H1 (cell line): Measurements from ENCODE around the gene IL17RA. TPM values are rescaled to one million over a fixed set of nuclear protein-coding genes. Genes with fewer than 3 reads are reported as not detected.

ENCODE experiments used
- CTCF ChIA-PET: fragments of 300-600 bp; sonication (Branson Sonifier 250); formaldehyde crosslinking; loops from one replicate; lab custom pipeline; 2021; ENCODE audit not compliant: partially characterized antibody; lab: Charles Lee
- POLR2A ChIA-PET: fragments of 300-600 bp; sonication (Branson Sonifier 250); formaldehyde crosslinking; loops from one replicate; lab custom pipeline; 2021; ENCODE audit warnings: inconsistent platforms; ENCODE audit not compliant: partially characterized antibody; lab: Charles Lee
- DNase-seq, 2 experiments: peaks; one replicate each; pipeline versions ENCODE4 v3.0.0 to v3.0.0-alpha.2; 2010 to 2022; ENCODE audit warnings: low spot score in 2 of 2, low read depth in 1 of 2, mixed read lengths in 1 of 2
- FAIRE-seq: peaks from 2 replicates; lab custom pipeline; 2011; peaks lifted over from hg19 to GRCh38; lab: Jason Lieb, UNC
- H2AFZ ChIP-seq: 2 replicates; pipeline ENCODE4 v1.8.1; 2012; ENCODE audit warnings: low read length, inconsistent platforms
- H2AK5ac ChIP-seq: 2 replicates; pipeline ENCODE4 v1.6.1; 2013; ENCODE audit warnings: low read depth, low read length
- H2BK120ac ChIP-seq: replicated peaks from 2 replicates; pipeline ENCODE3; 2013; ENCODE audit warnings: low read depth, low read length, inconsistent platforms
- H2BK12ac ChIP-seq: 2 replicates; pipeline ENCODE4 v1.6.1; 2013; ENCODE audit warnings: low read depth, low read length
- H2BK15ac ChIP-seq: 2 replicates; pipeline ENCODE4 v1.6.1; 2013; ENCODE audit warnings: low read length
- H2BK20ac ChIP-seq: 2 replicates; pipeline ENCODE4 v1.6.1; 2013; ENCODE audit warnings: low read length
- H2BK5ac ChIP-seq: 2 replicates; pipeline ENCODE4 v1.6.1; 2013; ENCODE audit warnings: low read depth, low read length
- H3K14ac ChIP-seq: 2 replicates; pipeline ENCODE4 v1.6.1; 2013; ENCODE audit warnings: inconsistent platforms; ENCODE audit not compliant: insufficient read length
- H3K18ac ChIP-seq: 2 replicates; pipeline ENCODE4 v1.6.1; 2013; ENCODE audit warnings: low read length; ENCODE audit errors: extremely low read depth
- H3K23ac ChIP-seq: 2 replicates; pipeline ENCODE4 v1.6.1; 2013; ENCODE audit warnings: inconsistent platforms; ENCODE audit not compliant: insufficient read length
- H3K23me2 ChIP-seq: 2 replicates; pipeline ENCODE4 v1.6.1; 2013; ENCODE audit warnings: low read depth, low read length
- H3K27ac ChIP-seq: 2 replicates; pipeline ENCODE4 v1.6.1; 2011; ENCODE audit warnings: low read depth, low read length, inconsistent platforms
- H3K27me3 ChIP-seq, 4 experiments: replicated peaks in 1 of 4; 1 replicate in 1 of 4; 2 replicates in 3 of 4; pipeline versions ENCODE4 v1.6.1 to v1.8.1; 2011 to 2013; ENCODE audit warnings: low read length in 3 of 4, mild to moderate bottlenecking in 3 of 4, inconsistent platforms in 2 of 4, mixed read lengths in 2 of 4, moderate library complexity in 1 of 4; ENCODE audit not compliant: control insufficient read depth in 3 of 4, insufficient read depth in 3 of 4; ENCODE audit errors: extremely low read depth in 1 of 4
- H3K36me3 ChIP-seq, 4 experiments: 2 replicates each; pipeline versions ENCODE4 v1.6.1 to v1.8.1; 2011 to 2013; ENCODE audit warnings: mild to moderate bottlenecking in 4 of 4, low read length in 3 of 4, moderate library complexity in 2 of 4, control low read depth in 1 of 4, inconsistent platforms in 1 of 4; ENCODE audit not compliant: insufficient read depth in 4 of 4, control insufficient read depth in 2 of 4
- H3K4ac ChIP-seq: replicated peaks from 2 replicates; pipeline ENCODE3; 2013; ENCODE audit warnings: low read length, low read depth, mixed read lengths, inconsistent platforms; ENCODE audit not compliant: insufficient read length
- H3K4me1 ChIP-seq, 4 experiments: replicated peaks in 1 of 4; 1 replicate in 1 of 4; 2 replicates in 3 of 4; pipeline versions ENCODE4 v1.6.1 to v1.8.1; 2011 to 2013; ENCODE audit warnings: low read length in 3 of 4, inconsistent platforms in 2 of 4, mixed read lengths in 1 of 4; ENCODE audit not compliant: insufficient read depth in 4 of 4, control insufficient read depth in 3 of 4
- H3K4me2 ChIP-seq, 2 experiments: 2 replicates each; pipeline versions ENCODE4 v1.6.1 to v1.8.1; 2011 to 2013; ENCODE audit warnings: low read depth in 2 of 2, low read length in 2 of 2, control low read depth in 1 of 2, inconsistent platforms in 1 of 2, mild to moderate bottlenecking in 1 of 2; ENCODE audit not compliant: insufficient read depth in 1 of 2
- H3K4me3 ChIP-seq, 4 experiments: fragments of 200-600, 300-600 bp in 1 of 4; sonication (generic), shearing (Covaris generic), sonication (Bioruptor Twin) in 1 of 4; 2 replicates each; pipeline versions ENCODE4 v1.5.1 to v1.8.1; 2011 to 2016; ENCODE audit warnings: low read length in 4 of 4, low read depth in 3 of 4, control low read depth in 2 of 4, inconsistent platforms in 2 of 4, mild to moderate bottlenecking in 2 of 4, mixed read lengths in 1 of 4, moderate library complexity in 1 of 4; ENCODE audit not compliant: insufficient read depth in 2 of 4; ENCODE audit errors: extremely low read depth in 1 of 4
- H3K56ac ChIP-seq: replicated peaks from 2 replicates; pipeline ENCODE3; 2013; ENCODE audit warnings: low read depth, mild to moderate bottlenecking, mixed read lengths, low read length, inconsistent platforms; ENCODE audit not compliant: insufficient read length
- H3K79me1 ChIP-seq: 2 replicates; pipeline ENCODE4 v1.6.1; 2013; ENCODE audit warnings: low read depth, low read length, control low read depth
- H3K79me2 ChIP-seq, 2 experiments: 2 replicates each; pipeline versions ENCODE4 v1.6.1 to v1.8.1; 2012 to 2013; ENCODE audit warnings: low read length in 2 of 2, mild to moderate bottlenecking in 2 of 2, inconsistent platforms in 1 of 2; ENCODE audit not compliant: insufficient read depth in 2 of 2, control insufficient read depth in 1 of 2
- H3K9ac ChIP-seq, 4 experiments: replicated peaks in 1 of 4; 1 replicate in 1 of 4; 2 replicates in 3 of 4; pipeline versions ENCODE4 v1.6.1 to v1.8.1; 2011 to 2013; ENCODE audit warnings: low read depth in 3 of 4, low read length in 3 of 4, control low read depth in 2 of 4, mild to moderate bottlenecking in 2 of 4, moderate library complexity in 2 of 4, inconsistent platforms in 1 of 4; ENCODE audit errors: extremely low read depth in 1 of 4
- H3K9me3 ChIP-seq, 2 experiments: 2 replicates each; pipeline versions ENCODE4 v1.6.1 to v1.8.1; 2012 to 2013; ENCODE audit warnings: mild to moderate bottlenecking in 2 of 2, moderate library complexity in 2 of 2, control low read depth in 1 of 2, inconsistent platforms in 1 of 2, low read depth in 1 of 2, low read length in 1 of 2, mixed read lengths in 1 of 2; ENCODE audit not compliant: insufficient read depth in 2 of 2
- H4K20me1 ChIP-seq, 2 experiments: replicated peaks in 1 of 2; 2 replicates each; pipeline versions ENCODE3 to v1.8.1; 2011 to 2013; ENCODE audit warnings: inconsistent platforms in 2 of 2, low read length in 2 of 2, mild to moderate bottlenecking in 1 of 2; ENCODE audit not compliant: insufficient read depth in 2 of 2, control insufficient read depth in 1 of 2
- H4K5ac ChIP-seq: 2 replicates; pipeline ENCODE4 v1.6.1; 2013; ENCODE audit warnings: low read length, low read depth, mixed read lengths, inconsistent platforms; ENCODE audit not compliant: insufficient read length
- H4K8ac ChIP-seq: 2 replicates; pipeline ENCODE4 v1.8.0; 2013; ENCODE audit warnings: mild to moderate bottlenecking, moderate library complexity, low read length, inconsistent platforms; ENCODE audit not compliant: insufficient read depth; ENCODE audit errors: extremely low read depth
- H4K91ac ChIP-seq: replicated peaks from 2 replicates; pipeline ENCODE3; 2013; ENCODE audit warnings: low read length, mixed read lengths, inconsistent platforms; ENCODE audit not compliant: insufficient read length
- ATF2 ChIP-seq: IDR thresholded peaks from 2 replicates; pipeline ENCODE4 v1.6.1; 2012; ENCODE audit warnings: low read length, inconsistent platforms
- CBX5 ChIP-seq: fragments of 300-800, 300-1000 bp; sonication (generic); IDR thresholded peaks from 2 replicates; pipeline ENCODE4 v1.7.1; 2016; ENCODE audit warnings: antibody characterized with exemption, low read length, low read depth
- EGR1 ChIP-seq: IDR thresholded peaks from 2 replicates; pipeline ENCODE4 v1.6.1; 2011; ENCODE audit warnings: low read depth, low read length, borderline replicate concordance
- GABPA ChIP-seq: IDR thresholded peaks from 2 replicates; pipeline ENCODE4 v1.6.1; 2011; ENCODE audit warnings: mild to moderate bottlenecking, low read length, moderate library complexity, borderline replicate concordance; ENCODE audit not compliant: insufficient read depth
- POU5F1 ChIP-seq: IDR thresholded peaks from 2 replicates; pipeline ENCODE4 v1.6.1; 2011; ENCODE audit warnings: low read depth, mild to moderate bottlenecking, low read length, moderate library complexity
- SAP30 ChIP-seq: fragments of 300-600 bp; sonication (generic); IDR thresholded peaks from 2 replicates; pipeline ENCODE4 v1.7.1; 2012; ENCODE audit warnings: low read length, moderate library complexity, mild to moderate bottlenecking, inconsistent platforms; ENCODE audit not compliant: insufficient read depth, insufficient replicate concordance
- SRF ChIP-seq: IDR thresholded peaks from 2 replicates; pipeline ENCODE4 v1.6.1; 2011; ENCODE audit warnings: mild to moderate bottlenecking, low read depth, low read length, moderate library complexity
- WGBS, 2 experiments: shearing (Covaris generic) in 1 of 2; methylation state at CpG; one replicate each; pipeline versions ENCODE4 v1.1.6 to v1.1.7; 2013 to 2015; ENCODE audit warnings: low lambda C conversion rate in 2 of 2, mixed read lengths in 2 of 2, inconsistent platforms in 1 of 2, low coverage in 1 of 2, missing lambda C conversion rate in 1 of 2; ENCODE audit not compliant: insufficient replicate concordance in 2 of 2, insufficient coverage in 1 of 2, insufficient read length in 1 of 2; ENCODE audit errors: extremely low coverage in 1 of 2, missing lambda C conversion rate in 1 of 2; 5-methylcytosine and 5-hydroxymethylcytosine counted together
- polyA plus RNA-seq, 7 experiments: library from polyadenylated mRNA; depleted of rRNA in 3 of 7; stranded (reverse) in 5 of 7; unstranded in 2 of 7; fragments of >200 nt in 5 of 7; fragments of 200-250 nt in 2 of 7; gene quantifications; 1 replicate in 5 of 7; 2 replicates in 1 of 7; 4 replicates in 1 of 7; pipeline versions ENCODE4 v1.2.1 to v1.2.3, GENCODE V29; 2011 to 2013; ENCODE audit warnings: missing spikeins in 2 of 7, mixed read lengths in 2 of 7
- total RNA-seq: library from RNA; stranded (reverse); fragmentation: NEBNext Ultra II Directional; extraction: Animal tissue kit (Norgen Biotek cat#: 25700); gene quantifications from 2 replicates; pipeline ENCODE4 v1.2.1, GENCODE V29; 2021

The IL17RA gene
- total and polyA plus RNA-seq, 2 of the 8 experiments (the other 6 are each of a cell fraction or from before 2014, with no cell fraction given), result 5.6 to 9.9 TPM

- Histone ChIP-seq H3K23ac (no peak overlapping the region), H3K4me1 (no peaks in the 10 kb centered on the region), H3K14ac (no peak overlapping the region), H3K36me3 (peaks cover 0 to 2% (median 0%) of the 10 kb centered on the region in 4 experiments; a peak in 2 of 8 replicates), H3K79me2 (no peaks in the 10 kb centered on the region), H3K9me3 (no peaks in the 10 kb centered on the region), H3K27me3 (no peaks in the 10 kb centered on the region), H2BK120ac (no peak overlapping the region), H2BK5ac (no peak overlapping the region), H3K27ac (no peak overlapping the region), H3K9ac (no peak overlapping the region), H2BK20ac (no peak overlapping the region), H4K8ac (no peak overlapping the region; the same call in 1 of the 2 replicates), H3K18ac (no peak overlapping the region), H4K5ac (no peak overlapping the region), H3K4me2 (no peak overlapping the region), H2AFZ (no peak overlapping the region), H3K56ac (no peak overlapping the region), H2BK12ac (no peak overlapping the region), H3K4me3 (no peak overlapping the region), H4K91ac (no peak overlapping the region), H4K20me1 (no peaks in the 10 kb centered on the region), H2BK15ac (no peak overlapping the region), H3K4ac (no peak overlapping the region), H3K79me1 (no peaks in the 10 kb centered on the region; the same call in 1 of the 2 replicates), H2AK5ac (no peak overlapping the region), H3K23me2 (no peaks in the 10 kb centered on the region)
- no peak for FAIRE-seq
- ChIA-PET POLR2A (interaction anchor here (0.9 to 1.3 kb wide), 3 partner anchors 16 to 187 kb away, joined by 3 to 4 read pairs (median 3); no protein-coding TSS in a partner anchor), CTCF (interaction anchor here (0.7 to 1.2 kb wide), 5 partner anchors 8 to 18 kb away, joined by 3 to 4 read pairs (median 3); no protein-coding TSS in a partner anchor)
- DNase-seq, result no peak
- TF ChIP-seq POU5F1 (no peak), SRF (no peak), SAP30 (no peak), GABPA (no peak), EGR1 (no peak), CBX5 (no peak), ATF2 (no peak)
- WGBS, 2 experiments, result 95% methylated on average over 14 of the region's 14 CpGs; no CpG with 5 or more reads in 1 of the 2 experiments
Measured at GRCh38 chr22:17101475-17102296, 16.9 kb downstream of the IL17RA start.
